Skeletal muscle cell (primary cell): Measurements from ENCODE around the gene IFIT2.
"Not testable (repeated sequence)": the region's sequence is repeated elsewhere in the genome, so short reads cannot be mapped to it uniquely, and the experiment has no call there.

ENCODE experiments used
- DNase-seq: peaks from one replicate; pipeline ENCODE4 v3.0.0-alpha.2; 2010; ENCODE audit warnings: low read depth
- H3K4me3 ChIP-seq: 2 replicates; pipeline ENCODE4 v1.5.1; 2011; ENCODE audit warnings: low read depth, mild to moderate bottlenecking, control low read depth, low read length, moderate library complexity

The IFIT2 gene

DNA sequence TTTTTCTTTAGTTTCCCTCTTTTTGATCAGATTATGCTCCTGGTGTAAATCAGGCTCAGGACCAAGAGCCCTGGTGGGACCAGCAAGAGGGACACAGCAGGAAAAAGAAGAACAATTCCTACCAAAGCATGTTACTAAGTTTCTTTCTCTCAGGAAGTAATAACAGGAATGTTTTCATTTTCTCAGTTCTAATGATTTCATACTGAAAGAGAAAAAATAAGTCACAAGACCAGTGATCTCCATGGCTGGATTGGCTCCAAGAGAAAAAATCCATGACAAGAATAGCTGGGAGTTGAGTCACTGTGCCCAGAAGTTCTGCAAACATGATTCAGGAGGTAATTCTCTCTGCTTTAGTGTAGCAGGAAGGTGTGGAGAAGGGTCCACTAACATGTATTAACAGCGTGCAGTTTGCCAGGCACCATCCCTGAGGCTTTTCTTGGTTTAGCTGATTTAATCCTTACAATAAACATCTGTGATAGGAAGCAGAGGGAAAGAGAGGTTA lies 23.8 kb upstream of the IFIT2 start:
- H3K4me3 ChIP-seq: no peak overlapping the region
- DNase-seq: peak; percentile 92

DNA sequence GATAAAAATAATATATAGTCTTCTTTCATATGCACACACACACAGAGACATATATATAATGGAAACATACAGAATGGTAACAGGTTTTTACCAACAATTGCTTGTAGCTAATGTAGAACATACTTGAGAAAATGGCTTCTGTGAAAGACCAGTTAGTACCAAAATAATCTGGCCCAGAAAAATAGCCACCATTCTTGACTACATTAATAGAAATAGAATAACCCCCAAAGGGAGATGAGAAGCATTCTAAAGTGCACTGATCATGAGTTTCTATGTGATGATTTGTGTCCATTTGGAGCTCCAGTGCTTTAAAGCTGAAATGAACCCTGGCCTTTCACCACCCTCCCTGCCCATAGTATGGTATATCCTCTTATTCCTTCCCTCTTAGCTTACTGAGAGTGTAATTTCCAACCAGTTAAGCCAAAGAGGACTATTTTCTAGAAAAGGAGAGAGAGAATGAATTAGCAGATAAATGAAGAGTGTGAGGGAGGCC lies 22.9 kb upstream of the IFIT2 start:
- DNase-seq: peak; percentile 39

DNA sequence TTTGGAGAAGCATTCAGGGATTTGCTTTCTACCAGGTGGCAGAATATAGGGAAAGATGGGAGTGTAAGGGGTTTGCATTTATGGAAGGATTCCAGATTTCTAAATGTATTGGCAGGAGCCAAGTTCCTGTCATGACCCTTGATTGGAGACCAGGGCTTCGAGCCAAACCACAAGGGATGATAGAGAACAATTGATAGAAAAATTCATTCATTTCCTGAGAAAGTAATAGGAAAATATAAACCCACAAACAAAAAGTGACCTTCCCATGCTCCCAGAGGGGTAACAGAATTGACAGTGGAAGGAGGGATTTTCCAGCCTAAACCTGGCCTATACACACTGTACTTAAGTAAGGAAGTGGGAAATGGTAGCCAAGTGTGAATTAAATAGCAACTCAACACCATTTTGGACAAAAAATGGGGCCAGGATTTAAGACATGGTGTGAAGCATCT lies 22.4 kb upstream of the IFIT2 start:
- DNase-seq: peak; percentile 51
- H3K4me3 ChIP-seq: no peak overlapping the region

More for the DNA sequence above, 22.9 kb upstream of the IFIT2 start:
- H3K4me3 ChIP-seq: no peak overlapping the region

DNA sequence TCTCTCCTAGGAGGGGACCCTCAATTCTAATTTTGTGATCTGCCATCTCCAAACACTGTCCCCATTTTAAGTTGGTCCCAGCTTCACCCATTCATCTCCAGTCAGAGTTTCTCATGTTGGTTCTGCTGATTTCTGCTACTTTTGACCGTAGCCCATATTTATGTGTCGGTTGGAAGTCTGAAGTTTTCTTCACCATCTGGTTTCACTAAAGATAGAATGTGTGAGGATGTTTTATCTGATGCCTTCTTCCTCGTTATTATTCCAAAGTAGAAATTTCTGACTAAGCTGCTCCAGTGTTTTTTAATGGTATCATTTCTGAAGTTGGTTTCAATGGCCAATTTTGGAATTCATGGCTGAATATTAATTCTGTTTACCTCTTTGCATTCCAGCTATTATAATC lies 21.3 kb upstream of the IFIT2 start:
- H3K4me3 ChIP-seq: no peak overlapping the region
- DNase-seq: no peak

DNA sequence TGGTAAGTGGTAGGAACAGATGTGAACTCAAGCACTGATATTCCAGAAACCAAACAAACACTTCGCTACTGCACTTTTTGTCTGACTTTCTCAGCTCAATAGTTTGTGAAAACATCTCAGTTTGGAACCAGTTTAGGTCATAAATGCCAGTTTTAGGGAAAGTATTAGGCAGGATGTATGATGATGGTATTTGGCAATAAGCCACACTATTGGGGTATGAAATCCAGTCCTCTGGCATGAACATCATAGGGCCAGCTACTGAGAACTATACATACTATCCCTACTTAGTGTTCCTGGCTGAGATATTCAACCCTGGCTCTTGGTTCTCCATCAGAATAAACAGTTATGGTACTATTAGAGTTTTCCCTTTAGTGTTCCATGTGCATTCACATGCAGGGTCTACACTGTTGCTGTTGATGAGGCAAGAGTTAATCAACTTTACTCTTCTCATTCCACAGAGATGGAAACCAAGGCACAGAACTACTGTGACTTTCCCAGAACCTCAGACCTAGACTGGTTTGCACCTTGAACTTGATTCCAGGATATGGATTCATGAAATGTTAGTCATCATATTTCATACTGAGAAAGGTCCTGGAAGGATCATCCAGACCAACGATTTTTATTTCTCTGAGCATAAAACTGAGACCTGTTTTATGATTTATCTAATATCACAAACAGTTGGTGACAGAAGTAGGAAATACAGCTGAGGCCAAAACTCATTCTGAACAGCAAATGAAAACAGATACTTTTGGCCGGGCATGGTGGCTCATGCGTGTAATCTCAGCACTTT lies 20.0 kb upstream of the IFIT2 start:
- H3K4me3 ChIP-seq: no peak overlapping the region
- DNase-seq: no peak

DNA sequence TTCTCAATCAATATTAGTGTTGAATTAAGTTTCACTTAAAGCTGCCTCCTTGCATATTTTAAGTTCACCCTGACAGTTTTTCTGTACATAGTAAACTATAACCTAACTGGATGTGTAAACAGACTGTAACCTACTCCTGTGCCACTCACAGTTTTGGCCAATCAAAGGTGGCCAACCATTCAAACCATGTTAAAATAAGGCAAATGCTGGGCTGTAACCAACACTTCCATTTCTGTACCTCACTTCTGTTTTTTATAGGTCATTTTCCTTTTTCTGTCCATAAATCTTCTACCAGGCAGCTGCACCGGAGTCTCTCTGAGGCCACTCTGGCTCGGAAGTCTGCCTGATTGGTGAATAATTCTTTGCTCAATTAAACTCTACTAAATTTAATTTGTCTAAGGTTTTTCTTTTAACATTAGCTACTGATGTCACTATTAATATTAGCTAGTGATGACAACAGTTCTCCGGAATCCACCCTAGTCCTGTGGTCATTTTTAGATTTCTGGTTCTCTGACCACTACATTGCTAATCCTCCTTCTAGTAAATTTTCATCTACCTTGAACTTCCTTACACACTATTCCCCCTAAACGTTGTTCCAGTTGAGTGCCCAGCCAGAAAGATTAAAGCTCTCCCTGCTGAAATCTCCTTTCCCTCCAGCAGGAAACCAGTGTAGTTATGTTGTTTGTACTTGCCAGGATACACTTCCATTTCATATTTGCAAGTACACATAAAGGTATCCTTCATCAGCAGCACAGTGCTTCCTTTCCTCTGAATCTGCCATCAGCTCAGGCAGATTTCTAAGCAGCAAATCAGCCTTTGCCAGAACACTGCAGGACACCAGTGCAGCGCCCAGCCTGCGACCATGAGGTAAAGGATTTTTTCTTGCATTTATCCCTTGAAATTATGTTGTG lies 18.6 kb upstream of the IFIT2 start:
- no peak for DNase-seq
- H3K4me3 ChIP-seq: peak overlapping the region; percentile 7

DNA sequence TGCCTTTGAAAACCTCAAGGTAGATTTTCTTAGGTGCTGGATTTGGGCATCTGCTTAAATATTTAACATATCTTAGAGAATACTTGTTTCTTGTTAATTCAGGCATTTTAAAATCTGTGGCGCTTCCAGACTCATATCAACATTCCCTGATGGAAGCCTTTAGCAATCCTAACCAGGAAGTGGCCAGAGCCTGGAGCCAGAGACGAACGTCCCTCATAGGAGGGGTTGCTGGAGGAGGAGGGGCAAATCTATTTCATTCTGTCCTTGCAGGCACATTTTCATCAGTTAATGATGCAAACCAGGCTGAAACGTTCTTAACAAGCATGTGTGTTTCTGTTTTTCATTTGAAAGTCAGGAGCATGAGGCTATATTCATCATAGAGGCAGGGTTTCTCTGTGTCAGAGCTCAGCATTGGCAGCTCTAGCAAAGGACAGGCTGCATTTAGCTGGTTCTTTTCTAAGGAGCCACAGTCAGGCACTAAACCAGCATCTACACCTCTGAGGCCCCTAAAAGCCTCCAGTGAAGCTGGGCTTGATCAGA lies 17.8 kb upstream of the IFIT2 start:
- DNase-seq: peak; percentile 71
- H3K4me3 ChIP-seq: peak overlapping the region; percentile 15

DNA sequence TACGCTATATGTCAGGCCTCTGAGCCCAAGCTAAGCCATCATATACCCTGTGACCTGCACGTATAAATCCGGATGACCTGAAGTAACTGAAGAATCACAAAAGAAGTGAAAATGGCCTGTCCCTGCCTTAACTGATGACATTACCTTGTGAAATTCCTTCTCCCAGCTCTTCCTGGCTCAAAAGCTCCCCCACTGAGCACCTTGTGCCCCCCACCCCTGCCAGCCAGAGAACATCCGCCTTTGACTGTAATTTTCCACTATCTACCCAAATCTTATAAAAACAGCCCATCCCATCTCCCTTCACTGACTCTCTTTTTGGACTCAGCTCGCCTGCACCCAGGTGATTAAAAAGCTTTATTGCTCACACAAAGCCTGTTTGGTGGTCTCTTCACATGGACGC lies 17.1 kb upstream of the IFIT2 start:
- not testable (repeated sequence) for H3K4me3 ChIP-seq, DNase-seq

DNA sequence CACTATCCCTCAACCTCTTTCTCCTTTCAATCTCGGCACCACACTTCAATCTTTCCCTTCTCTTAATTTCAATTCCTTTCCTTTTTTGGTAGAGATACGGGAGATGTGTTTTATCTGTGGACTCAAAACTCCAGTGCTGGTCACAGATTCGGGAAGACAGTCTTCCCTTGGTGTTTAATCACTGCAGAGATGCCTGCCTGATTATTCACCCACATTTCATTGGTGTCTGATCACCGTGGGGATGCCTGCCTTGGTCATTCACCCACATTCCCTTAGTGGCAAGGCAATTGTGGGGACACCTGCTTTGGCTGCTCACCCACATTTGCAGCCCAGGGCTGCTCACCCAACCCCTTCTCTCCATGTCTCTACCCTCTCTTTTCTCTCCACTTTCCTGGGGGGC lies 16.5 kb upstream of the IFIT2 start:
- DNase-seq, H3K4me3 ChIP-seq: not testable (repeated sequence)

DNA sequence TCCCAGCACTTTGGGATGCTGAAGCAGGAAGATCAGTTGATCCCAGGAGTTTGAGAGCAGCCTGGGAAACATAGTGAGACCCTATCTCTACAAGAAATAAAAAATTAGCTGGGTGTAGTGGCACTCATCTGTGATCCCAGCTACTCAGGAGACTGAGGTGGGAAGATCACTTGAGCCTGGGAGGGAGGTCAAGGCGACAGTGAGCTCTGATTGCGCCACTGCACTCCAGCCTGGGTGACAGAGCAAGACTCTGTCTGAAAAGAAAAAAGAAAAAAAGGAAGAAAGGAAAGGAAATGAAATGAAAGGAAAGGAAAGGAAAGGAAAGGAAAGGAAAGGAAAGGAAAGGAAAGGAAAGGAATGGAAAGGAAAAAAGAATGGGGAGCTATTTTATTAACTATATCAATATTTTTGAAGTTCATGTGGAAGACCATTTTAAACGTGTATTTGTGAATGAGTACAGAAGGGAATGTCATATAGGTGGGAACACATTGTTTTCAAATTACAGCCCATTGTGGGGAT lies 7.1 kb upstream of the IFIT2 start:
- H3K4me3 ChIP-seq: no peak overlapping the region
- DNase-seq: no peak

DNA sequence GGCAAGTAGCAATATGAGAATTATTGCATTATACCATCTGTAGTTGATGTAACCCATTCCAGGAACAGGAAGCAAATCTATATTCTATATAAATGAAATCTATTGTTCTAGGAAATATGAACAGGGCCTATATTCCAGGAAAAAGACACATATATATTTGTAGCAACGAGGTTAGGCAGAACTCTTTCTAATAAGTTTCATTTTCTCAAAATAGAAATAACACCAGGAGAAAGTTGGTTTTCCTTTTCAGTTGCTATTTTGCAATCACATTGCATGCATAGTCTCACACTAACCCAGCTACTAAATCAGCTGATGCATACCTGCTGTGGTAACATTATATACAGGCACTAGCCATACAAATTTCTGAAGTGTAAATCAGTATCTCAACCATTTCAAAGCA lies 6.2 kb upstream of the IFIT2 start:
- no peak overlapping the region for H3K4me3 ChIP-seq
- peak; percentile 52 for DNase-seq

DNA sequence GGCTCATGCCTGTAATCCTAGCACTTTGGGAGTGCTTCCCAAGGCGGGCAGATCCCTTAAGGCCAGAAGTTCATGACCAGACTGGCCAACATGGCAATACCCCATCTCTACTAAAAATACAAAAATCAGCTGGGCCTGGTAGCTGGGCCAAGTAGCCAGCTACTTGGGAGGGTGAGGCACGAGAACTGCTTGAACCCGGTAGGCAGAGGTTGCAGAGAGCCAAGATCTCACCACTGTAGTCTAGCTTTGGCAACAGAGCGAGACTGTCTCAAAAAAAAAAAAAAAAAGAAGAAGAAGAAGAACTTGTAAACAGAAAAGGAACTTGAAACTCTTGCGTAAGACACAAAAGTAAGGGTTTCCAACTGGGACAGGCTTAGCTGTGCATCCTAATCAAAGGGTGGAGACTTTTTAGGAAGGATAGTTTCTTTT lies 5.6 kb upstream of the IFIT2 start:
- DNase-seq: peak; percentile 46
- no peak overlapping the region for H3K4me3 ChIP-seq

DNA sequence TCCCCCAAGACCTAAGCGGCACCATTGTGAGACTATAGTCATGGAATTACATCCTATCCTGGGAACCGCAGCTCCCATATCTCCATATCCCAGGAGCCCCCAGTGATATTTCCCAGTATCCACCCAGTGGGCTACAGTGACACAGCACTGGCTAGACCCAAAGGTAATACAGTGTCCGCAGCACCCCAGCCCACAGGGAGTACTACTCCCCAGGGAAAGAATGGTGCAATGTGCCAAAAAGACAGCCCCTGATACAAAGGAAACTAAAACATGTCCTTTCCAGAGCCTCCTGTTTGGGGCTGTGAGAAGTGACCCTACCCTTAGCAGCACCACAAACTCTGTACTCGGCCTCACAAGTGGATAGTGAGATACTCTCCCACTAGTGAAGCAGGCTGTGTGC lies 4.5 kb upstream of the IFIT2 start:
- DNase-seq: no peak
- H3K4me3 ChIP-seq: no peak overlapping the region

DNA sequence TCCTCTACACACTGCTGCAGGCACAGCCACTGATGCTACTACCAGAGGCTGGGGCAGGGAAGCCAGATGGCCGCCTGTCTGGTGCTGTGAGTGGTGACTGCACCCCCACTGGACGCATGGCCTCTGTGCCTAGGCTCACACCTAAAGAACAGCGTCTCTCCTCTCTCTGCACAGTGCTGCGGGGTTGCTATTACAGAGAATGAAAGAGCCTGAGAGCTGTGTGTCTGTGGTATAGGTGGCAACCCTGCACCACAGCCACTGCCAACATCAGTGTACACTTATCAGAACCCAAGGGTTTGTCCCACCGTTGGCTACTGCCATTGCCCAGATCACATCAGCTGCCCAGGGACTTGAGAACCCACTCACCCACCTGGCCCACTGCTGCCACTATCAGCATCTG lies 4.1 kb upstream of the IFIT2 start:
- DNase-seq: no peak
- H3K4me3 ChIP-seq: no peak overlapping the region

DNA sequence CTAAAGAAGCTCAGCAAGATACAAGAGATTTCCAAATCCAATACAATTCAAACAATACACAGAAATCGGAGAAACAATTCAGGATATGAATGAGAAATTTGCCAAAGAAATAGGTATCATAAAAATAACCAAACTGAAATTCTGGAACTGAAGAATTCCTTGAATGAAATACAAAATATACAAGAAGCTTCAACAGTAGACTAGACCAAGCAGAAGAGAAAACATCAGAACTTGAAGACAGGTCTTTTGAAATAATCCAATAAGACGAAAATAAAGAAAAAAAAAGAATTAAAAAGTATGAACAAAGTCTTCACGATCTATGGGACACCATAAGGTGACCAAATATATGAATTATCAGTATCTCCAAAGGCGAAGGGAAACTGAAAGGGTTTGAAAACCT lies 2.8 kb upstream of the IFIT2 start:
- H3K4me3 ChIP-seq: no peak overlapping the region
- DNase-seq: no peak

DNA sequence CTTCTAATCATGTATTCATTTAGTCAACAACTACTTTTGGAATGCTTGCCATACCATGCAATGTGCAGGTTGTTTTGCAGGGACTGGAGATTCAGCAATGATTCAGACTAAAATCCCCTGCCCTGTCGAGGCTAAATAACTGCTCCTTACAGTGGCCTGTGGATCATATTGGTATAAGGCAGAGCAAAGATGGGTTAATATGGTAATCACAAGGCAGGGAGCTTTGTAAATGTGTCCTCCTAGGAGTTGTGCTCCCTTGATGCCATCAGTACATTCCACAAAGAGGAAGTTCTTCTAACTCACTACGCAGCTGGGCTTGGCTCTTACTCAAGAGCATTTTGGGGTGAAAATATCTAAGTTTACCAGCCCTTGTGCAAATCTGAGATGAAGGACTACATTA lies 614 bp upstream of the IFIT2 start:
- no peak for DNase-seq
- H3K4me3 ChIP-seq: peak overlapping the region; percentile 42

DNA sequence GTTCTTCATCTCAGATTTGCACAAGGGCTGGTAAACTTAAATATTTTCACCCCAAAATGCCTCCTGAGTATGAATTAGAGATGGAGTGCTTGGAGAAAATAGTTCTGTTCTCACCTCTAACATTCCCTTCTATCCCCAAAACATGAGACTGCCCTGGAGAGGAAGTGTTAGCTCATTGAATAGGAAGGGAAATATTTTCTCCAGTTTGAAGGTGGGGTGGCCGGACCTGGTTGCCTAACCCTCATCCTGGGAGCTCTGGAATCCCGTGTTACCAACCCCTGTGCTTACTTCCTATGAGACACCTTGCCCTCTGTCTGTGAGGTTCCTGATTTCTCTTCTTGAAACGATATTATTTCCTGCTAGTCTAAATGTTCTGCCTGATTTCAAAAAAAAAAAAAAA lies 779 bp downstream of the IFIT2 start:
- H3K4me3 ChIP-seq: peak overlapping the region; percentile 42

DNA sequence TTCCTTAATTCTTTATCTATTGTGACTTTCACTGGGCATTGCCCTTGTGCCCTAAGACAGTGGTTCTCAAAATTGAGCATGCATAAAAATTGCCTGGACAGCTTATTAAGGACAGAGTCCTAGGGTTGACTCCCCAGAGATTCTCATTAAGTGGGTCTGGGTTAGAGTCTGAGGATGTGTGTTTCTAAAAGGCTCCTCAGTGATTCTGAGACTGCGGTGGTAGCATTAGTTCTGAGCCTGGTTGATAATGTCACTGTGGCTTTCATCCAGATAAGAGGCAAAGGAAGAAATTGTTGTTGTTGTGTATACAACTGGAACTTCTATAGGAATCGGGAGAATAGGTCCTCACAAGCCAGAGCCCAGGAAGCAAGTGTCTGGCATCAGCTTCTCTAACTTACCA lies 1.3 kb downstream of the IFIT2 start:
- no peak overlapping the region for H3K4me3 ChIP-seq
- no peak for DNase-seq

More for the DNA sequence above, 779 bp downstream of the IFIT2 start:
- DNase-seq: no peak

DNA sequence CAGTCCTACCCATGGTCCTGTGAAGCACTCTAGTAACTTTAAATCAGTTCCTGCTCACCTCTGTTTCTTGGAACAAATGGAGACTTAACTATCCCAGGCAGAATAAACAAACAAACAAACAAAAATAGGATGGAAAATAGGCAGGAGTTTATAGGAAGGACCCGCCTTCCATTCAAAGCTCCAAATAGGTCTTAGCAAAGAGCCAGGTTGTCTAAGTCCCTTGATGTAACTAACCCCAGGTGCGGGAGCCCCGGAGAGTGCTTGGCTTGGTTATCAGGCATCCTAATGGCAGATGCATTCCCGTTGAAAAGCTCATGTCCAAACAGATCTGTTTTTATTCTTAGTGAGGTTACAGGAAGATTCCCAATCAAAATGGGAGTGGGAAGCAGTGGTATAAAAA lies 2.2 kb downstream of the IFIT2 start:
- H3K4me3 ChIP-seq: no peak overlapping the region
- no peak for DNase-seq

DNA sequence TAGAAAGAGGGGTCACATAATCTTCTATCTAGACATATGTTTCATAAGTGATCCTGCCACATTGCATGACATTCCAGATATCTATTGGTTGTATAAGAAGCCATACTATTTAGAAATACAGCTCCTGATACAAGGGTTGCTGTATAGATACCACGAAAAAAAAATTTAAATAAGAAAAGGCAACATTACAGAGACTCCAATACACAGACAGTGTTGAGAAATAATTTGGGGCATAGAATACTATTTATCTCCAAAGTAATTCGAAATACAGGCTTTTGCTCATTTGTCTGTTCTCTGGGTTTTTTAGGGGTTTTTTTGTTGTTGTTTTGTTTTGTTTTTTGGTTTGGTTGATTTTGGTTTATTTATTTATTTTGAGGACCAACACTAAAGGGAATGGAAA lies 2.6 kb downstream of the IFIT2 start:
- no peak for DNase-seq

More for the DNA sequence above, 2.6 kb downstream of the IFIT2 start:
- no peak overlapping the region for H3K4me3 ChIP-seq
